22Rv1 (cell line): ENCODE measurements around the gene TPH1.

Experiments used
- H3K27ac ChIP-seq: fragments of 450-650 bp; 2 replicates; pipeline ENCODE4 v1.5.1; 2017
- CTCF ChIP-seq: fragments of 450-650 bp; IDR thresholded peaks from 2 replicates; pipeline ENCODE4 v1.5.1; 2017; ENCODE audit warnings: mild to moderate bottlenecking
- ZFX ChIP-seq: fragments of 450-650 bp; IDR thresholded peaks from 2 replicates; pipeline ENCODE4 v1.6.1; 2017; ENCODE audit warnings: antibody characterized with exemption, borderline replicate concordance

Gene TPH1

DNA sequence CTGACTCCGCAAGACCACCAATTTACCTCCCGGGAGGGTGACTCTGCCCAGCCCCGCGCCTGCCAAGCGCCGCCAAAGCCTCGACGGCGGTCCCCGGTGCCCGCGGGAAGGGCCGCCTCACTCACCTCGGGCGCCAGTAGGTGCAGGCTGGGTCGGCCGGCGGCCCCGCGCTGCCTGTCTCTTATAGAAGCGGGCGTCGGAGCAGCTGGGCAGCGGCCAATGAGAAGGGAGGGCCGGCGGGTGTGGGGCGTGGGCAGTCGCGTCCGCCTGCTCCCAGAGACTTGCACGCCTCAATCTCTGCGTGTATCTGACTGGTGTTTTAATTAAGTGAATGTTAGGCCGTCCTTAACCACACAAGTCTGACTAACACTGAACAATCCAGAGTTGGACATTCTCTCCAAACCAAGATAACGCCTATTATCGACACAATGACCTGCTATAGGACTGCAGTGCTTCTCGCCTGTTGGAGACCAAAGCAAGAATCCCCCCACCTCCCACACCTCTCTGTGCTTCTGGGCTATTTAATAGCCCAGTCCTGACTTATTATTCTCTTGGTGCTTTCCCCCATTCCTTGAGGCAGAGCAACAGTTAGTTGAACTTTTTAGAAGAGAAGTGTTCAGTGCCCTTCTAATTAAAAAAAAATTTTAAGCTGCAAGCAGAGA lies at the start of gene TPH1:
Gene TPH1 (minus strand): TSS at position 154 of the 662 bp plus-strand sequence. CDS start 5,507 bp downstream, outside the sequence.
- H3K27ac ChIP-seq = no peak within 1 kb of the TSS
- TF ChIP-seq CTCF (no peak), ZFX (no peak)

DNA sequence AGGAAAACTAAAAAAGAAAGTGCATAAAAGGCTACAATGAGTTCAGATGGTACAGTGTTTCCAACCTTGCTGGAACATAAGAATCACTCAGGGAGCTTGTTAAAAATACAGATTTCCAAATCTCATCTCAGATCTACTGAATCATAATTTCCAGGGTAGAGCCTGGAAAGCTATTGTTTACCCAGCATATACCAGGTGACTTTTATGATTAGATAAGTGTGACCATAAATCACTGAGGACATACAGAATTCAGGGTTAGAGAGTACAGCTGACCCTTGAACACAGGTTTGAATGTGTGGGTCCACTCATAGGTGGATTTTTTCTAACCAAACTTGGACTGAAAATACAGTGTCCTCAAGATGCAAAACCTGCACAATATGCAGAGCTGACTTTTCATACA lies 47.9 kb upstream of the TPH1 start:
- TF ChIP-seq CTCF (no peak), ZFX (no peak)

GRCh38 chr11:18091731-18092130 lies 45.7 kb upstream of the TPH1 start:
- no peak overlapping the region for H3K27ac ChIP-seq
- TF ChIP-seq ZFX = no peak
- TF ChIP-seq CTCF = no peak

More for the DNA sequence above, 47.9 kb upstream of the TPH1 start:
- no peak overlapping the region for H3K27ac ChIP-seq

GRCh38 chr11:18088966-18089365 lies 42.9 kb upstream of the TPH1 start:
- H3K27ac ChIP-seq = no peak overlapping the region
- TF ChIP-seq CTCF = no peak
- no peak for TF ChIP-seq ZFX

GRCh38 chr11:18088366-18088765 lies 42.3 kb upstream of the TPH1 start:
- no peak overlapping the region for H3K27ac ChIP-seq
- TF ChIP-seq ZFX (no peak), CTCF (no peak)

GRCh38 chr11:18081551-18081950 lies 35.5 kb upstream of the TPH1 start:
- no peak for TF ChIP-seq ZFX
- TF ChIP-seq CTCF = no peak

GRCh38 chr11:18080451-18080850 lies 34.4 kb upstream of the TPH1 start:
- H3K27ac ChIP-seq = no peak overlapping the region
- TF ChIP-seq ZFX = no peak
- TF ChIP-seq CTCF = no peak

More at GRCh38 chr11:18081551-18081950, 35.5 kb upstream of the TPH1 start:
- no peak overlapping the region for H3K27ac ChIP-seq
